Endodermal cell (in vitro differentiated cells): ENCODE results near the gene GIGYF1. TPM values are rescaled to one million over a fixed set of nuclear protein-coding genes. Genes with fewer than 3 reads are reported as not detected.

Source experiments
- DNase-seq: peaks from one replicate; pipeline ENCODE4 v3.0.0-alpha.2; 2017
- H3K27ac ChIP-seq: 2 replicates; pipeline ENCODE4 v1.5.1; 2013; ENCODE audit warnings: mild to moderate bottlenecking, low read depth, low read length, moderate library complexity
- H3K27me3 ChIP-seq: 2 replicates; pipeline ENCODE4 v1.6.1; 2013; ENCODE audit warnings: mild to moderate bottlenecking, low read length, moderate library complexity; ENCODE audit not compliant: insufficient read depth, control insufficient read depth, poor library complexity, severe bottlenecking
- H3K36me3 ChIP-seq: 2 replicates; pipeline ENCODE4 v1.7.0; 2013; ENCODE audit warnings: mild to moderate bottlenecking, low read length, moderate library complexity; ENCODE audit not compliant: control insufficient read depth, insufficient read depth
- H3K4me1 ChIP-seq: one replicate; pipeline ENCODE4 v1.7.0; 2013; ENCODE audit warnings: low read length; ENCODE audit not compliant: control insufficient read depth, insufficient read depth
- H3K4me3 ChIP-seq: 2 replicates; pipeline ENCODE4 v1.5.1; 2013; ENCODE audit warnings: mild to moderate bottlenecking, low read length, moderate library complexity
- H3K9ac ChIP-seq: 2 replicates; pipeline ENCODE4 v1.6.1; 2013; ENCODE audit warnings: mild to moderate bottlenecking, low read length, moderate library complexity; ENCODE audit not compliant: poor library complexity, severe bottlenecking; ENCODE audit errors: extremely low read depth
- H3K9me3 ChIP-seq: 2 replicates; pipeline ENCODE4 v1.6.1; 2013; ENCODE audit warnings: mild to moderate bottlenecking, low read length, moderate library complexity; ENCODE audit not compliant: control insufficient read depth
- H3K27ac Mint-ChIP-seq: 2 replicates; pipeline ENCODE4 v1.8.0; 2020; ENCODE audit warnings: mixed read lengths
- H3K27me3 Mint-ChIP-seq: 2 replicates; pipeline ENCODE4 v1.8.0; 2021; ENCODE audit warnings: mild to moderate bottlenecking, mixed read lengths; ENCODE audit not compliant: insufficient read depth
- H3K36me3 Mint-ChIP-seq: 2 replicates; pipeline ENCODE4 v1.8.0; 2020; ENCODE audit warnings: low read depth, mixed read lengths
- H3K4me1 Mint-ChIP-seq: 2 replicates; pipeline ENCODE4 v1.8.0; 2020; ENCODE audit warnings: mixed read lengths
- H3K4me3 Mint-ChIP-seq: 2 replicates; pipeline ENCODE4 v1.8.0; 2020; ENCODE audit warnings: mild to moderate bottlenecking, moderate library complexity, mixed read lengths
- H3K9me3 Mint-ChIP-seq: 2 replicates; pipeline ENCODE4 v1.8.0; 2020; ENCODE audit warnings: mild to moderate bottlenecking, mixed read lengths
- CTCF ChIP-seq: fragments of 200-600 bp; sonication (generic); conservative IDR thresholded peaks from 2 replicates; pipeline ENCODE4 v1.5.0; 2021; ENCODE audit warnings: antibody characterized with exemption, mild to moderate bottlenecking
- WGBS, 2 experiments: methylation state at CpG; one replicate each; pipeline versions ENCODE4 v1.1.5 to v1.1.7; 2013; ENCODE audit warnings: missing lambda C conversion rate in 2 of 2, mixed read lengths in 1 of 2; ENCODE audit not compliant: insufficient coverage in 1 of 2, insufficient read length in 1 of 2; 5-methylcytosine and 5-hydroxymethylcytosine counted together
- total RNA-seq, 2 donors: library from RNA; stranded (reverse); fragmentation: NEBNext Ultra II Directional in 1 of 2; extraction: Animal tissue kit (Norgen Biotek cat#: 25700) in 1 of 2; gene quantifications; 2 replicates in 1 of 2; 3 replicates in 1 of 2; pipeline ENCODE4 v1.2.1, GENCODE V29; 2021

GIGYF1 gene
- total RNA-seq, 2 donors from 2014 or later = 90.0 to 101 TPM

GRCh38 chr7:100655908-100656674 lies 38.0 kb downstream of the GIGYF1 start, which contains the start of gene ACTL6B:
TSS of gene ACTL6B (minus strand) at chr7:100656448. CDS start at chr7:100656354, 94 bp downstream.
- WGBS, 2 experiments = 11% methylated on average over 27 to 63 of the region's 63 CpGs
- Histone ChIP-seq H3K27me3 (peaks cover 23% of the 10 kb centered on the region), H3K27ac (no peak within 1 kb of the TSS), H3K9ac (no peak within 1 kb of the TSS), H3K4me3 (no peak within 1 kb of the TSS), H3K36me3 (no peaks in the 10 kb centered on the region), H3K9me3 (no peaks in the 10 kb centered on the region), H3K4me1 (no peaks in the 10 kb centered on the region)
- TF ChIP-seq CTCF = no peak
- Mint-ChIP-seq H3K27me3 (peaks cover 52% of the 10 kb centered on the region), H3K4me1 (no peaks in the 10 kb centered on the region), H3K36me3 (no peaks in the 10 kb centered on the region), H3K9me3 (peaks cover 1% of the 10 kb centered on the region), H3K27ac (no peak within 1 kb of the TSS), H3K4me3 (no peak within 1 kb of the TSS)
- DNase-seq = peak; percentile 95

DNA sequence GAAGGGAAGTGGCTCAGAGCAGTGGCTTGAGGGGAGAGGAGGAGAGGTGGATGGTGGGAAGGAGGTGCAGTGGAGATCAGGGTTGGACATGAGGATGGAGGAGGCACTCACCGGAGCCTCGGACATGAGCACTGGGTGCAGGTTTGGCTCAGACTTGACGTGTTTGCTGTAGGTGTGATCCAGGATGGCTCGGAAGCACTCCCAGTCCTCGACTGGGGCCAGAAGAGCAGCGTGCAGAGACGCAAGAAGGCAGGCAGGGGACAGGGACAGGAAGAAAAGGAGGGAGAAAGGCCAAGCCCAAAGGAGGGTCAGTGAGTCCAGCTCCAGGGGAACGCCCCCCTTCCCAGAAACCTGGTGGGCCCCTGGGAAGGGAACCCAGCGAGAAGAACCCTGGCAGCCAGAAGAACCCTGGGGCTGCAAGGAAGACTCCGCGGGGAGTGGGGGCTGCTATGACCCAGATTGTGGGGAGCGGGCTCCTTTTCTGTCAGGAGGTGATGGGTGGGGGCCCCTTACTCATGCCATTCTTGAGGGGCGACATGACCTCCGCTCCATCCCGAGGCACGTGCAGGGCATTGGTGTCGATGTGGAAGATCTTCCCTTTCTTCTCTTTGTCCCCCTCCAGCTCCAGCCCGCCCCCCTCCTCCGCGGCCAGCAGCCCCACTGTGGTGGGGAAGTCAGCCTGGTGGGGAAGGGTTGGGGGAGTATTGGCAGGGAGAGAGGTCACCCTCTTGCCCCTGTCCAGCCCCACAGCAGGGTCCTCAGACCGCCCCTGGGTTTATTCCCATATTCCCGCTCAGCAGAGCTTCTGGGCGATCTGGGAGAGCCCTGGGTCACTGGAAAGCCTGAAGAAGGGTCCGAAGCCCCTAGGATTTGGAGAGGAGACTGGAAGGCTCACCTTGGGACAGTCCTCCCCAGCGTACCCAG lies 38.9 kb downstream of the GIGYF1 start:
- WGBS, 2 experiments = 63 to 65% methylated on average over 13 to 24 of the region's 25 CpGs
- H3K27me3 ChIP-seq = peaks cover 23% of the 10 kb centered on the region
- no peaks in the 10 kb centered on the region for H3K4me1 Mint-ChIP-seq
- H3K4me3 ChIP-seq = no peak overlapping the region
- H3K4me3 Mint-ChIP-seq = no peak overlapping the region
- no peaks in the 10 kb centered on the region for H3K4me1 ChIP-seq
- no peaks in the 10 kb centered on the region for H3K36me3 ChIP-seq
- H3K36me3 Mint-ChIP-seq = no peaks in the 10 kb centered on the region
- no peak overlapping the region for H3K9ac ChIP-seq
- TF ChIP-seq CTCF = no peak
- peaks cover 53% of the 10 kb centered on the region for H3K27me3 Mint-ChIP-seq
- no peaks in the 10 kb centered on the region for H3K9me3 ChIP-seq
- DNase-seq = no peak
- H3K27ac Mint-ChIP-seq = no peak overlapping the region
- H3K9me3 Mint-ChIP-seq = peaks cover 1% of the 10 kb centered on the region
- no peak overlapping the region for H3K27ac ChIP-seq

DNA sequence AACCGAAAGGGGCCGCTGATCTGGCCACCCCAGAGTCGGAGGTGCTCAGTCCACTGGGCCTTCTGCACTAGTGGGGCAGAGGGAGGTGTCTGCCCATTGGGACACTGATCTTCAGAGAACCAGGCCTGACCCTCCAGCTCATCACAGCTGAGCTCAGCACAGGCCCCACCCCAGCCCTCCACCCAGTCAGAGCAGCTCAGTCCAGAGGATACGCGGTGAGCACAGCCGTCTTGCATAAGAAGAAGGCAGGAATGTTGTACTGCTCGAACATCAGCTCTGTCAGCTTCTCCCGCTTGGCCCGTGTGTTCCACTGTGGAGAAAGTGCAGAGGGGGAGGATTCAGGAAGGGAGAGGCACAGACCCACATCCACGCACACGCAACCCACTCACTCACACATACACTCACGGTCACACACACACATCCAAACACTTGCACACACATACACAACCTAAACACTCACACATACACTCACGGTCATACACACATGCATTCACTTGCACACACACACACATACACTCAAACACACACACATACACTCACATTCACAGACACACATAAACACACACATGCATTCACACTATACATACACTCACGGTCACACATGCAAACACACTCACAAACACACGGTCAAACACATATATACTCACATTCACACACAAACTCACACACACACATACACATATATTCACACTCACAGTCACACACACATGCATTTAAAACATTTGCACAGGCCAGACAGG lies 44.1 kb downstream of the GIGYF1 start:
- Histone ChIP-seq H3K27me3 (peaks cover 12% of the 10 kb centered on the region), H3K9me3 (no peaks in the 10 kb centered on the region), H3K4me1 (no peaks in the 10 kb centered on the region), H3K36me3 (no peaks in the 10 kb centered on the region), H3K9ac (no peak overlapping the region), H3K4me3 (no peak overlapping the region), H3K27ac (no peak overlapping the region)
- no peak overlapping the region for H3K4me3 Mint-ChIP-seq
- H3K36me3 Mint-ChIP-seq = no peaks in the 10 kb centered on the region
- H3K27ac Mint-ChIP-seq = no peak overlapping the region
- no peak for TF ChIP-seq CTCF
- peaks cover 1% of the 10 kb centered on the region for H3K9me3 Mint-ChIP-seq
- WGBS, 2 experiments = 87 to 91% methylated on average over 10 to 15 of the region's 15 CpGs
- H3K4me1 Mint-ChIP-seq = no peaks in the 10 kb centered on the region
- H3K27me3 Mint-ChIP-seq = peaks cover 27% of the 10 kb centered on the region
- DNase-seq = no peak
